COLO668 (cell line): Measurements from ENCODE around the gene MAPK7.

Source experiments
- DNase-seq: peaks from one replicate; lab custom pipeline; 2025; ENCODE audit not compliant: unreplicated experiment; lab: John Stamatoyannopoulos, UW

Gene MAPK7

DNA sequence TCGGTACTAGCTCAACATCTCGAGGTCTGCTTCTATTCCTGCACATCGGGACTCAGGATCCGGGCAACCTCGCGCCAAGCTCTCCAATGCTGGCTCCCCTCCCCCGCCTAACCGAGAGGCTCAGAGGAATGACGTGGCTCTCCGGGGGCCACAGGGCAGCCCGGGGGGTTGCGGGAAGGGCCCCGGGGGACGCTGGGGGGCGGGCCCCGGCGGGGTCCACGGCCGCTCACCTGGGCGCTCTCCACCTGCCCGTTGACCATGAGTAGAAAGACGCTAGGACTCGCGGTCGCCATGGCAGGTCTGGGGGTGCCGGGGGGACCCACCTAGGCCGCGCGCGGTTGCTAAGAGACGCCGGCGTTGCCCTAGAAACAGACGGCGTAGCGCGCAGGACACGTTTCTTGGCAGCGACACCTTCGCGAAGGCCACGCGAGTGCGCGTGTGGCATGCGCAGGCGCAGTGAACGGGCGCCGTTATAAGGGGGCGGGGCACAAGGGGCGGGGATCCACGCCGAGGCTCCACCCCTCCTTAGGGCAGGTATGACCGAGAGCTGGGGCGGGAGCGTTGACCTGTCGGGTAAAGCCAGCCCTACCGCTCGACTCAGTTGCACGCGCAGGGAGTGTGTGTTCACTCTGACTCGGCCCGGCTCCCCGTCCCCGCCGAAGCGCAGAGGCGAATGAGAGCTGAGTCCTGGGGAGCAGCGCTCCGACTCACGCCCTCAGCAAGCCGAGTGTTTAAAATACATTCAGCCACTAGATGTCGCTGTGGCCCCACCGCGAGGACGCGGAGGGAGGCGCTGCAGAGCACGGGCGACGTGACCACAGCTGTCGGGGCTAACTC lies 15.8 kb upstream of the MAPK7 start, which contains the start of gene B9D1:
Gene B9D1 (minus strand): TSS at position 447 of the 837 bp plus-strand sequence. CDS start 154 bp downstream, at position 293.
- DNase-seq, result peak; percentile 84

DNA sequence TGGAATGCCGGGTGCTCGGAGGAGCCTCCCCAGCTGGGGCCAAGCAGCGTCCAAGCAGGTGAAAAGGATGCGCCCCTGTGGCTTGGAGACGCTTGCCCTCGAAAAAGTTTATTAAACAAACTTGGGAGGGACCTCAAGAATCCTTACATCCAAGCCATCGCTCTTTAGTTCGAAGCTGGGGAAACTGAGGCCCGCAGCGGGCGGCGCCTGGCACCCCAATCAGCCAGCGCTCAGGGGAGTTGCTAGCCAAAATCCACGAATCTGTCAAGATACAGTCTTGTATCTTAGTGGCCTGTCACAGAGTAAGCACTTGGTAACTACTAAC lies 15.2 kb upstream of the MAPK7 start:
- no peak for DNase-seq

DNA sequence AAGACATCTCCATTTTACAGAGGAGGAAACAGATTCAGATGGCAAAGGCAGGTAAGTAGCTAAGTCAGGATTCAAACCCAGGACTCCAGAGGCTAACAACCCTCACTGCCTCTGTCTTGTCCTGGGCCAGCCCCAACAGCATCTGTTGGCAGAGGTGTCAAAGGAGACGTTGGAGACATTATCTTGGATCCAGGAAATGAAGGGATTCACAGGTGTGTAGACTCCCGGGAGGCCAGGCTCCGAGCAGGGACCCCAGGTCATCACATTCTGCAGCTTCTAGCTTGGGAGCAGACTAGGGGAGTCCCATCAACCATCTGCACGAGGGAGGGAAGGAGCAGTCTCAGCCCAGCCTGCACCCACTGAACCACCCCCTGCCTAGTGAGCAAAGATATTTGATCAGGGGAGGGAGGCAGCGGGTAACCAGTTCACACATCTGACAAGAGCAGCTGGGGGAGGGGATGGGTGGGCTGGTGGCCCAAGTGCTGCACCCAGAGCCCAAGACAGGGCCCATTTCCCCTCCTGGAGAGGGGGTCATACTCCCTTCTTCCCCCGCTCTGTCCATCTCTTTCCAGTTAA lies 14.8 kb upstream of the MAPK7 start:
- no peak for DNase-seq

DNA sequence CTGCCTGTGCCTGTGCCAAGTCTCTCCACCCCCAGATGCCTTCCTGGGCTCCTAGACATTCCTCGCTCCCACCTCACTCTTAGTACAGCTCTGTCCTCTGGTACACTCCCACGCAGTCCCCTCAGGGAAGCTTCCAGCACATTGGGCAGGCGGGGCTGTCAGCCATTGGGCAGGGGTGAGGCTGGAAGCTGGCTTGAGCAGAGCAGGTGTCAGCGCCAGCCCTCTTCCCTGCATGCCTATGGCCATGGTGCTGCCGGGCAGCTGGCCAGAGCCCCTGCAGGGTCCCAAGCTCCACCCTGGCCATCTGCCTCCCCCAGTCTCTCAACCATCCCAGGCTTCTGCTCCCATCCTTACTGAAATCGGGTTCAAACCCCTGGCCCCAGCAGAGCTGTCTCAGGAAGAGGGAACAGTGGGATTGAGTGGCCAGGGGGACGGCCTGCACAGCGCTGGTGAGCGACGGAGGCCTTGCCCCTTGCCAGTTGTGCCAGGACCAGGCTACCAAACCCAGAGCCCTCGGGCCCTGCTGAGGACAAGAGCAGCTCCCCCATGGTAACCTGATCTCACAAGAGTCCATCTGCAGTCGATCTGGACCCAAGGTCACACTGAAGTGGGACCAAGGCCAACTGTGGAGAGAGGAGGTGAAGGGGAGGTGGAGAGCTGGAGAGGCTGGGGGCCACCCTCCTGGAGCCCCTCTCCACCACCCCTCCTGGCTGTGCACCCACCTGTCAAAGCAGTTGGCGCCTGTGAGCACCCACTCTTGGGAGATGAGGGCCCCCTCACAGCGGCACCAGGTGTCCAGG lies 13.4 kb upstream of the MAPK7 start:
- no peak for DNase-seq

DNA sequence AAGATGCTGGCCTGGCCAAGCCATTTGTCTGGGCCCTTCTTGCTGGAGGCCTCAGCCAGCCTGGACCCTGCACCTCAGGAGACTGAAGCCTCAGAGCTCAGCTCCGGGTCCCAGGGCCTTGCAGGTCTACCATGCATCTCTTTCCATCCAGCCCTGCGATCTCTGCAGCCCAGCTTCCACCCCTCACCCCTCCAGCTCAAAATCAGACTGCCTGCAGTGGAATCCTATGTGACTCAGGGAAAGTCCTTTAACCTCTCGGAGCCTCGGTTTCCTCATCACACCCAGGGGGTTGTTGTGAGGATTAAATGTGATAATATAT lies 12.8 kb upstream of the MAPK7 start:
- DNase-seq, result no peak

DNA sequence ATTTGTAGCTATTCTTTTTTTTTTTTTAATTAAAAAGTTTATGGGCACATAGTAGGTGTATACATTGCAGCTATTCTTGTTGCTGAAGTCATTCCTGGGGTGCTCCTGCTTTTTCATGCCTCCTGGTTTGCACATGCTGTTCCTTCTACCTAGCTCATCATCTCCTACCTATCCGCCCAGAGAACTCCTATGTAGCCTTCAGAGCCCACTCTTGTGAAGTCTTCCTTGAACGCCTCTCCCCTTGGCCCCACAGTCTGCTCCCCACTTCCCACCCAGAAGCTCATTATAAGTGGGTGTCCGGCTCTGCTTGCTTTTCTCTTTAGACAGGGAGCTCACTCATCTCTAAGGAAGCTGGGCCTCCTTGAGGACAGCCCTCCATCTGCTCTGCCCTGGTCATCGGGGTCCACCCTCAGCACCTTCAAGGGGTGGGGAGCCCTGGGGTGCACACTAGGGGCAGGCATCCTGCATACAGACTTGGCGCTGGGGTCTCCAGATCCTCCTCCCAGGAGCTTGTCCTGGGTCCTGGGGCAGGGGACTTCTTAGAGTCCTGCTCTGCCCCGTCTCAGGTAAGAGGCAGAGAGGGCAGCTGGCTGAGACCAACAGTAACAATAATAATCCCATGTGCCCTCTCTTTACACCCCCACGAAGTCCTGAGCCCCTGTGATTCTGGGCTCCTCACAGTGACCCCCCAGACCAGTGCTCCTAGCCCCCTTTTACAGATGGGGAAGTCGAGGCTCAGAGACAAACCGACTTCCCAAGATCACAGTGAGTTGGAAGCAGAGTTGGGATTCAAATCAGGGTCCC lies 12.3 kb upstream of the MAPK7 start:
- DNase-seq, result no peak

DNA sequence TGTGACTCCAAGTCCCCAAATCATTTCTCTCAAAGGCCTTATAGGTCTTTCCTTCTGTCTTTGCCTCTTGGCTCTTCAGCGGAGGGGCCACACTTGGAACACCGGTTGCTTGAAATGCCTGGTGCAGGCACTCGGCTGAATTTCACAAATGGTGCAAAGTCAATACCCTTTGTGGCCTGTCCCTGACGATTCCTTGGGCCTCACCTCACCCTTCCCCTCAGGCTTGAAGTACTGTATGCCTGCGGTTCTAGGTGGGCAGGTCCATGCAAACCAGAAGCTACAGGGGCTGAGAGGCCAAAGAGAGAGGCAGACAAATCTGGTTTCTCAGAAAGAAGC lies 11.7 kb upstream of the MAPK7 start:
- DNase-seq, result no peak

DNA sequence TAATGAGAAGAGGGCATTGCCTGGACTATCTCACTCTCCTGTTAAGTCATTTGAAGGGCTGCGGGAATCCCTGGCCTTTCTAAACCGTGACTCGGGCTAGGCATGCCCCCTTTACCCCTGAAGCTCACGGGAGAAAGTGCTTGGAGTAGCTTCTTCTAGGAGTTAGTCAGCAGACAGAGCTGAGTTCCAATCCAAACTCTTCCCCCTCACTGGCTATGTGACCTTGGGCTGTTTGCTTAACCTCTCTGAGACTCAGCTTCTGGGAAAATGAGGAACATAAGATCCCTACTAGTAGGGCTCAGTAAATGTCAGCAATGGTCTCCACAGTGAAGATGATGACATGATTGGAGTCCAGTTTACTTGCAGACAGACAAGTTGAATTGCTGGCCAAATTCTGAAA lies 10.1 kb upstream of the MAPK7 start:
- no peak for DNase-seq

DNA sequence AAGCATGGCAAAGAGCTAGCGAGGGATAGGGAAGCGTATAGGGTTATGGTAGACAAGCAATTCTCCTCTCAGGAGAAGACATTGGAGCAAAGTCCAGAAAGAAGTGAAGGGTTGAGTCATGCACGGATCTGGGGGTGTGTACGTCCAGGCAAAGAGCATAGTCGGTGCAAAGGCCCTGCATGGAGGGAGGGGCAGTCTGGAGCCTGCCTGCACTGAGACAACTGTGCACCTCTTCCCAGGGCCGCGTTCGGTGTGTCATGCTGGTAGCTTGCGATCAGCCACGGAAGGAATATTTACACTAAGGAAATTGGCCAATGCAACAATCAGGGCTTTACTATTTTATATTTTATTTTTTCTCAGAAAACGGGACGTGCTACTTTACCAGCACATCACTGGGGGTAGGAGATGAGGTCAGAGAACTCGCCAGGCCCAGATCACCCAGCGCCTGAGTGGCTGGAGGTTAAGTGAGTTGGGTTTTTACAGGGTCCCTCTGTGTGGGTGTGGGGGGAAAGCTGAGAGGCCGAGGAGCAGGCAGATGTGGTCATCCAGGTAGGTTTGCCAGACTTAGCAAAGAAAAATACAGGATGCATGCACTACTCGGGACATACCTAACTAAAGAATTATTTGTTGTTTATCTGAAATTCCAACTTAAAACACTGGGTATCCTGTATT lies 9.1 kb upstream of the MAPK7 start:
- DNase-seq, result no peak

DNA sequence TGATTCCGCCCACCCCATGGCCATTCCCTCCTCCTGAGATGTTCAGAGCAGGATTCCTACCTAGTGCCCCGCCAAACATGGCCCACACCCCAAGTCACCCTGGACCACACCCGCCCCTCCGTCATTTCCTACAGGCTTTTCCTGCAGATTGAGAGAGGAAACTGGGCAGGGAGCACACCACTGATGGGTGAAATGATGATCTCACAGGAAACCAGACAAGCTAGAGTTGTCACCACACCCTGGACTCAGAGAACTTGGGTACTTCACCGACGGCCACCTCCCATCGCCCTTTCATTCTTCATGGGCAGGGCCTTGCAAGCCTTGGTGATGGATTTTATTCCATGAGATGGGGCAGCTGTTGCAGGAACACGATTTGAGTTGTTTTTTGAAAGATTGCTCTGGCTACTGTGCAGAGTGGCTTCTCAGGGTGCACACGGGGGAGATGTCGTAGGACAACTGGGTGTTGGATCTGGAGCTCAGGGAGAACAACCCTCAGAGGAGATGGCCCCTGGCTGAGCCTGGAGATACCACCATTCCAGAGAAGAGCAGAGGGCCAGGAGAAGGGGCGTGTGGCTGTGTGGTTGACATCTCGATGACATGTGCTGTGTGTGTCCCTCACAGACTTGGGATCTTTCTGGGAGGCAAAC lies 8.3 kb upstream of the MAPK7 start:
- DNase-seq, result no peak

DNA sequence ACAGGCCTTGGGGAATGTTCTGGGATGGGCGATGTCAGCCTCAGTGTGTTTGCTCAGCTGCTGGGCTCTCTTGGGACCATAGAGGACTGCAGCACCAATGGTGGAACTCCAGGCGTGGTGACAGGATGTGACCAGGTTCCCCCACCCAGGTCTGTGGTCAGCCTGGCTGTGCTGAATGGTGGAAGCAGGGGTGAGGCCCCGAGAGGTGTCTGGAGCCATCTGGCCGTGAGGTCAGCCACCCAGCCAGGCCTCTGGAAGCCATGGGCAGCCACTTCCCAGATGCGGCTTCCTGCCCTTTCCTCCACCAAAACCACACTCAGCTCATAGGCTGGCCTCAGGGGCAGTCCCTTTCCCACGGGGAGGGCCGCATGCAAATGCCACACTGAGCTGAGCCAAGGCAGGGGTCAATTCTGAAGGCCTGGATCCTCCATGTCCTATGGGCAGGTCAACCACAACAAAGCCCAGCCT lies 7.8 kb upstream of the MAPK7 start:
- DNase-seq, result peak; percentile 43

DNA sequence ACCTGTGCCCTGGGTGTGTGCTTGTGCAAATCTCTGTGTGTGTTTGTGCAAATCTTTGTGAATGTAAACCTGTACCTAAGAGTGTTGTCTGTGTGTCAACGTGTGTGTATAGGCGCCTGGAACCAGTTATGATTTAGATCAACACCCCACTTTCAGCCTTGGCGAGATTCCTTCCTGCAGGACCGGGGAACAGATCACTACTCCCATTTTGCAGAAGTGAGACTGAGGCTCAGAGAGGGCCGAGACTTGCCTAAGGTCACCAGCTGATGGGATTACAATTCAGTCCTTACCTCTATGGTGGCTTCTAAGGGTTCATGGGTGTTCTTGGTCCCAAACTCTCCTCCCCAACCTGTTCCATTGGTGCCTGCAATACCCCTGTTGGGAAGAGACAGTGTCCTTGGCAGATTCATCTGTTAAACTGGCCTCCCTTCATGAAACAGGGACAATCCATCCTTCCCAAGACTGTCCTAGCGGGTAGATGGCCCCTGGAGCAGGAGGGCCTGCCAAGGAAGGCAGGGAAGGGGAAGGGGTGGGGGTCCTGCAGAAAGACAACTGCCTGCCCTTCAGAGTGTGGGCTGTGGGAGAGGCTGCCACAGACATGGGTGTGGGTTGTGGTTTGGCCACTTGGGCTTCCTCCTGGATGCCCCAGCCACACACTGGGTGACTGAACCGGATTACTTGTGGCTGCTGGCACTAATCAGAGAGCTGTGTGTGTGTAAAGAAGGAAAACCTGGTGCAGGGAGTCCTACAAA lies 6.9 kb upstream of the MAPK7 start:
- DNase-seq, result no peak

DNA sequence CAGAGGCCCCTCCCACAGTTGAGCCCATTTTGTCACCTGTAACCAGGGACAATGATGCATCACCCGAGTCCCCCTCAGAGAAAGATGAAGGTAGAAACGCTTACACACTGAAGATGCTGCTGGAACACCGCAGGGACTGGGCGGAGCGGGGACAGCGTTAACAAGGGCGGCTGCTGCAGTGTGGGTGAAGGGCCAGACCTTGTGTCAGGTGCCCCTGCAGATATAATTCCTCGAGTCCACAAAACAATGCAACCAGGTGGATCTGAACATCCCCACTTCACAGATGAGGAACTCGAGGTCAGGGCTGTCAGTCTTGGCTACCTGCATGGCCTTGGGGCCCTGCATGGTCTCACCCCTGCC lies 6.3 kb upstream of the MAPK7 start:
- no peak for DNase-seq

DNA sequence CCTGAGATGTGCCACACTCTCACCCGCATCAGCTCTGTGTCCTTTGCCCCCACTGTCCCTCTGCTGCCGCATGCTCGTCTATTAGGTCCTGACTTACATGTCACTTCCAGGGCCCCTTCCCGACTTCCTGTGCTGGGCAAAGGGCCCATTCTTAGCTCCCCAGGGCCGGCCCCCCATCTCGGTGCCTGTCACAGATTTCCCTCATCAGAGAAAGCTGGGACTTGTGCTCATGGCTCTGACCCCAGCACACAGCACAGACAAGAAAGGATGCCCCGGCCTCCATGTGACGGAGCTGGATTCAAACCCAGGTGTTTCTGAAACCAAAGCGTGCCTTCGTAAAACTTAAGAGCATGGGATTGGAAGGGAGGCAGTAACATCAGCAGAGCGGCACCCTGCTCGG lies 5.9 kb upstream of the MAPK7 start:
- DNase-seq, result no peak

DNA sequence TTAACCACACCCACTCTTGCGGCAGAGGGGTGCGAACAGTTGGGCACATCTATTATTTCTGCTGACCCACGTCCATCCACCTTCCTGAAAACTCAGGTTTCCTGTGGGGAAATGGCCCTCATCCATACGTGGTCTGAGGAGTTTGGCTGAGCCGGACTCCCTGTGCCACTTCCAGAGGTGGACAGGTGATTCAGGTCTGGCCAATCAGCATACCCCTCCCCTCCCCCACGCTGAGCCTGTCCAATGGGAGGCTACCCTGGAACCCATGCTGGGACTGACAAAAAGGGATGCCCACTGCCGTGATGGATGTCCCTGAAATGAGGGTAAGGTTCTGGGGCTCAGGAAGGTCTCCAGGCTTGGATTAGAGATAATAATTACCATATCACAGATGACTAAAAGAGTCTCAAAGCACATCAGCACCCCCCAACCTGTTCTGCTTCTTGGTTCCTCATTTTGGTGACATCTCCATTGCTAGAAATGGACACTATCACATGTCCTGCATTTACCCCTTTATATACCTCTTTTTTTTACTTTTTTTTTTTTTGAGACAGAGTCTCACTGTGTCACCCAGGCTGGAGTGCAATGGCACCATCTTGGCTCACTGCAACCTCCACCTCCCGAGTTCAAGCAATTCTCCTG lies 5.3 kb upstream of the MAPK7 start:
- DNase-seq, result no peak

DNA sequence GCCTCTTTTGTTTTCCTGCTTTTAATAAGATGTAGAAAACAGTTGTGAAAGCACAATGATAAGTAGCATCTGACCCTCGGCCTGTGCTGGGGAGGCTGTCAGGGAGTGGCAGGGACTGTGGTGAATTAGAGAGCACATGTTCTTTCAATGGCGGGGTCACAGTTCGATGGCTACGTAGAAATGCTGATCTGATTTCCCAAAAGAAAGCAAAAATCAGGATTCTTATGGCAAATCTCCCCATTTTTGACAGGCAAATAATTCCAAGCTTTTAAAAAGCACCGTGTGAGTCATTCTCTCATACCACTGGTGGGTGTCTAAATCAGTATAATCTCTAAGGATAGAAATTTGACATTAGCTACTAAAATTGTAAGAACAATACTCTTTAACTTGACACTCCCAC lies 4.2 kb upstream of the MAPK7 start:
- no peak for DNase-seq

DNA sequence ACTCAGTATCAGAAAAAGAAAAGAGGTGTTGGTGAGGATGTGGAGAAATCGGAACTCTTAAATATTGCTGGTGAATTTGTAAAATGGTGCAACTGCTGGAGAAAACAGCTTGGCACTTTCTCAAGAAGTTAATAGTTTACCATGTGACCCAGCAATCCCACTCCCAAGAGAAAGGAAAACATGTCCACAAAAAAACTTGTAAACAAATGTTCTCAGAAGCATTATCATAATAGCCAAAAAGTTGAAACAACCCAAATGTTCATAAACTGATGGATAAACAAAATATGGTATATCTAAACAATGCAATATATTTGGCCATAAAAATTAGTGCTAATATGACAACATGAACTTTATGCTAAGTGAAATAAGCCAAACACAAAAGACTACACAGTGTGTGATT lies 2.6 kb upstream of the MAPK7 start:
- DNase-seq, result no peak

DNA sequence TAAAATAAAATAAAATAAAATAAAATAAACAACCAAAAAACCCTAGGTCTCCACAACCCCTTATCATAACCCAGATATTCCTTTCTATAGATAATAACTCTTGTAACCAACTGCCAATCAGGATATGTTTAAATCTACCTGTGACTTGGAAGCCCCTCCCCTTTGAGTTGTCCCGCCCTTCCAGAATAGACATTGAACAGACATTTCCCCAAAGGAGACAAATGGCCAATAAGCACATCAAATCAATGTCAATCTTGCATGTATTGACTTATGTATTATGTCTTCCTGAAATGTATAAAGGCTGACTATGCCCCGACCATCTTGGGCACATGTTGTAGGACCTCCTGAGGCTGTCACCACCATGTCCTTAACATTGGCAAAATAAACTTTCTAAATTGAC lies 1.5 kb upstream of the MAPK7 start:
- peak; percentile 3 for DNase-seq
